GM13977 (cell line): Measurements from ENCODE around the gene WNK1.

Experiments used
- DNase-seq: peaks from one replicate; pipeline ENCODE4 v3.0.0; 2012; ENCODE audit warnings: low spot score
- CTCF ChIP-seq: IDR thresholded peaks from 2 replicates; pipeline ENCODE4 v1.5.1; 2012; ENCODE audit warnings: mild to moderate bottlenecking, control low read depth; ENCODE audit not compliant: insufficient read depth; ENCODE audit errors: extremely low read depth, missing control alignments
- in situ Hi-C: fragments of 300-500 bp; cut with MboI; formaldehyde crosslinking; loops from one replicate; pipeline ENCODE4 v1.12.0; 2022; ENCODE audit warnings: low sequenced_read_pairs, low pct_unique_long_range_greater_than_20kb, mixed read lengths, inconsistent platforms; ENCODE audit not compliant: unreplicated experiment

The WNK1 gene

GRCh38 chr12:912466-913235 is 160.3 kb downstream of the WNK1 start:
- no peak for DNase-seq
- in situ Hi-C loops: no loop called here
- no peak for TF ChIP-seq CTCF

- in situ Hi-C loops: no loop called here
- no peak for DNase-seq
- TF ChIP-seq CTCF: no peak
These were observed 161.7 kb downstream of the WNK1 start for GRCh38 chr12:913919-914698.

- TF ChIP-seq CTCF: no peak
- no peak for DNase-seq
- in situ Hi-C loops: no loop called here
These were observed 162.7 kb downstream of the WNK1 start for GRCh38 chr12:915090-915489.

GRCh38 chr12:916240-916639 is 163.9 kb downstream of the WNK1 start:
- in situ Hi-C loops: no loop called here
- no peak for DNase-seq

GRCh38 chr12:916712-917445 is 164.5 kb downstream of the WNK1 start:
- no peak for TF ChIP-seq CTCF
- in situ Hi-C loops: no loop called here
- no peak for DNase-seq

More at GRCh38 chr12:916240-916639, 163.9 kb downstream of the WNK1 start:
- no peak for TF ChIP-seq CTCF

GRCh38 chr12:920676-921075 is 168.3 kb downstream of the WNK1 start:
- no peak for DNase-seq
- in situ Hi-C loops: no loop called here

More at GRCh38 chr12:920676-921075, 168.3 kb downstream of the WNK1 start:
- no peak for TF ChIP-seq CTCF
